K562 (cell line): ENCODE data around the gene GCNT1. TPM values are rescaled to one million over a fixed set of nuclear protein-coding genes. Genes with fewer than 3 reads are reported as not detected.

Experiments used
- ATAC-seq: fragments of 200-7000 bp; cut with Tn5 transposase; 3 replicates; pipeline ENCODE4 v1.9.1; 2020; ENCODE audit warnings: moderate library complexity
- BruUV-seq: library from RNA; stranded (reverse); fragments of 400-500 nt; replicated peaks from 2 replicates; lab custom pipeline; 2021; lab: Mats Ljungman, UMichigan
- CTCF ChIA-PET: fragments of 300-600 bp; formaldehyde crosslinking; extraction: SDS; loops from one replicate; lab custom pipeline; 2021; ENCODE audit warnings: low intra/inter-chr PET ratio; lab: Yijun Ruan, JAX
- POLR2A ChIA-PET: fragments of 300-600, 350-650 bp; sonication (Branson Sonifier 250); formaldehyde crosslinking; extraction: SDS; loops from one replicate; lab custom pipeline; 2021; ENCODE audit warnings: antibody characterized with exemption, inconsistent platforms; lab: Yijun Ruan, JAX
- DNase-seq, 4 experiments: peaks; one replicate each; pipeline versions ENCODE4 v3.0.0 to v3.0.0-alpha.2; 2011 to 2018; ENCODE audit warnings: low spot score in 3 of 4, mixed read lengths in 3 of 4; ENCODE audit errors: extremely low read depth in 1 of 4
- FAIRE-seq: peaks from 2 replicates; lab custom pipeline; 2011; peaks lifted over from hg19 to GRCh38; lab: Jason Lieb, UNC
- H2AFZ ChIP-seq: 2 replicates; pipeline ENCODE4 v1.6.0; 2011; ENCODE audit warnings: low read depth, low read length, control low read depth, inconsistent platforms
- H3K27ac ChIP-seq: fragments of 200-600 bp; 3 replicates; pipeline ENCODE4 v1.8.0; 2011; ENCODE audit warnings: low read depth, mild to moderate bottlenecking, control low read depth, inconsistent platforms, low read length, moderate library complexity, mixed read lengths; ENCODE audit errors: extremely low read depth
- H3K27me3 ChIP-seq, 2 experiments: fragments of 300-600 bp in 1 of 2; 2 replicates in 1 of 2; 3 replicates in 1 of 2; pipeline versions ENCODE4 v1.6.0 to v1.8.0; 2011; ENCODE audit warnings: inconsistent platforms in 2 of 2, low read length in 2 of 2, mild to moderate bottlenecking in 1 of 2, mixed read lengths in 1 of 2, moderate library complexity in 1 of 2; ENCODE audit not compliant: control insufficient read depth in 2 of 2, insufficient read depth in 2 of 2
- H3K36me3 ChIP-seq: fragments of 300-600 bp; 3 replicates; pipeline ENCODE4 v1.8.0; 2011; ENCODE audit warnings: mild to moderate bottlenecking, low read length, inconsistent platforms; ENCODE audit not compliant: control insufficient read depth, insufficient read depth
- H3K4me1 ChIP-seq, 2 experiments: fragments of 200-600 bp in 1 of 2; replicated peaks in 1 of 2; 2 replicates in 1 of 2; 3 replicates in 1 of 2; pipeline versions ENCODE4 v1.5.1 to v1.8.0; 2011; ENCODE audit warnings: inconsistent platforms in 2 of 2, low read length in 2 of 2, mild to moderate bottlenecking in 1 of 2, mixed read lengths in 1 of 2, moderate library complexity in 1 of 2; ENCODE audit not compliant: control insufficient read depth in 2 of 2, insufficient read depth in 2 of 2
- H3K4me2 ChIP-seq: 2 replicates; pipeline ENCODE4 v1.6.1; 2011; ENCODE audit warnings: low read length, control low read depth, inconsistent platforms, mixed read lengths; ENCODE audit not compliant: insufficient read depth
- H3K4me3 ChIP-seq: fragments of 200-600 bp; sonication (generic), shearing (Covaris generic); 2 replicates; pipeline ENCODE4 v1.5.1; 2016; ENCODE audit warnings: control low read depth, inconsistent platforms
- H3K79me2 ChIP-seq: fragments of 200-600 bp; 3 replicates; pipeline ENCODE4 v1.8.0; 2011; ENCODE audit warnings: low read length, inconsistent platforms; ENCODE audit not compliant: control insufficient read depth, insufficient read depth
- H3K9ac ChIP-seq, 2 experiments: 2 replicates each; pipeline versions ENCODE4 v1.6.0 to v1.6.1; 2011; ENCODE audit warnings: low read depth in 2 of 2, low read length in 2 of 2, control low read depth in 1 of 2, inconsistent platforms in 1 of 2, mild to moderate bottlenecking in 1 of 2, mixed read lengths in 1 of 2; ENCODE audit not compliant: insufficient read depth in 1 of 2
- H3K9me1 ChIP-seq: one replicate; pipeline ENCODE4 v1.6.0; 2011; ENCODE audit warnings: inconsistent platforms, mild to moderate bottlenecking, low read length, moderate library complexity; ENCODE audit not compliant: control insufficient read depth, insufficient read depth
- H3K9me3 ChIP-seq: replicated peaks from 2 replicates; pipeline ENCODE4 v1.5.1; 2011; ENCODE audit warnings: low read depth, low read length, inconsistent platforms; ENCODE audit not compliant: control insufficient read depth, insufficient read depth
- H4K20me1 ChIP-seq: replicated peaks from 2 replicates; pipeline ENCODE4 v1.6.1; 2011; ENCODE audit warnings: low read length, inconsistent platforms, mixed read lengths; ENCODE audit not compliant: control insufficient read depth, insufficient read depth
- BACH1 ChIP-seq: fragments of 200-800 bp; sonication (Bioruptor generic); IDR thresholded peaks from 2 replicates; pipeline ENCODE4 v1.6.1; 2016; ENCODE audit warnings: missing genetic modification characterization, missing compliant biosample characterization
- MGA ChIP-seq: fragments of 450-650 bp; IDR thresholded peaks from 2 replicates; pipeline ENCODE4 v1.6.1; 2016; ENCODE audit warnings: mild to moderate bottlenecking, moderate library complexity
- SMAD2 ChIP-seq: fragments of 150-350 bp; IDR thresholded peaks from 2 replicates; pipeline ENCODE4 v1.6.1; 2014; ENCODE audit warnings: low read depth, mild to moderate bottlenecking, low read length
- WGBS: fragments of 100-300 bp; shearing (Covaris generic); methylation state at CpG from one replicate; pipeline ENCODE4 v1.1.6; 2016; ENCODE audit warnings: low coverage, mixed read lengths; ENCODE audit not compliant: insufficient coverage; ENCODE audit errors: missing lambda C conversion rate; 5-methylcytosine and 5-hydroxymethylcytosine counted together
- in situ Hi-C: fragments of 300-500 bp; cut with MboI; formaldehyde crosslinking; loops from 4 replicates; pipeline ENCODE4 v1.15.0; 2018; ENCODE audit warnings: inconsistent platforms, mixed read lengths
- intact Hi-C: fragments of 100-400 bp; cut with micrococcal nuclease; formaldehyde crosslinking; loops from 2 replicates; pipeline ENCODE4 v1.14.2; 2022
- polyA plus RNA-seq, 8 experiments: library from polyadenylated mRNA; depleted of rRNA in 4 of 8; stranded (reverse) in 5 of 8; unstranded in 3 of 8; fragments of >200 nt; fragmentation: Nextera tagmentation in 2 of 8; fragmentation: Illumina TruSeq in 1 of 8; extraction: Ambion mirVana in 2 of 8; extraction: Trizol in 1 of 8; gene quantifications; 2 replicates each; pipeline versions ENCODE4 v1.2.1 to v1.2.3, GENCODE V29; 2011 to 2014; ENCODE audit warnings: inconsistent platforms in 1 of 8, missing spikeins in 1 of 8
- total RNA-seq, 7 experiments: library from RNA; depleted of rRNA in 6 of 7; stranded (reverse); fragments of >200 nt in 6 of 7; fragmentation: Illumina TruSeq in 2 of 7; extraction: Trizol in 2 of 7; gene quantifications; 2 replicates each; pipeline versions ENCODE4 v1.2.1 to v1.2.3, GENCODE V29; 2011 to 2021; ENCODE audit warnings: low replicate concordance in 1 of 7

Gene GCNT1
- total and polyA plus RNA-seq, 9 of the 15 experiments (the other 6 are each of a cell fraction or from before 2014, with no cell fraction given): 0.01 to 0.71 (median 0.10) TPM

GRCh38 chr9:76539180-76539579, 80.2 kb downstream of the GCNT1 start:
- ATAC-seq (no peak), FAIRE-seq (no peak), DNase-seq (no peak)
- no peak overlapping the region for H3K4me3 ChIP-seq
- no peaks in the 10 kb centered on the region for H3K9me3 ChIP-seq
- ChIA-PET CTCF (no interaction called here), POLR2A (no interaction called here)
- intact Hi-C loops: no loop called here
- no peaks in the 10 kb centered on the region for H3K9me1 ChIP-seq
- TF ChIP-seq SMAD2: no peak
- no peak overlapping the region for H3K4me2 ChIP-seq
- no peaks in the 10 kb centered on the region for H3K36me3 ChIP-seq
- in situ Hi-C loops: no loop called here
- H2AFZ ChIP-seq: no peak overlapping the region
- H3K79me2 ChIP-seq: no peaks in the 10 kb centered on the region
- H3K9ac ChIP-seq: no peak overlapping the region
- no peaks in the 10 kb centered on the region for H4K20me1 ChIP-seq
- 0% methylated on average over 1 of the region's 1 CpG for WGBS
- H3K4me1 ChIP-seq: no peaks in the 10 kb centered on the region; a peak in 1 of 5 replicates
- no peak overlapping the region for H3K27ac ChIP-seq
- H3K27me3 ChIP-seq: no peaks in the 10 kb centered on the region; a peak in 1 of 5 replicates
- BruUV-seq: no TSS peak

GRCh38 chr9:76542360-76542759, 83.4 kb downstream of the GCNT1 start:
- ChIA-PET CTCF (no interaction called here), POLR2A (interaction anchor here (0.5 to 1.0 kb wide), 3 partner anchors 8 to 13 kb away, joined by 3 read pairs; no protein-coding TSS in a partner anchor)
- Histone ChIP-seq H3K79me2 (no peaks in the 10 kb centered on the region), H3K36me3 (no peaks in the 10 kb centered on the region), H3K27me3 (no peaks in the 10 kb centered on the region; a peak in 1 of 5 replicates), H3K4me3 (no peak overlapping the region), H2AFZ (peak overlapping the region; percentile 70), H3K27ac (peak overlapping the region; percentile 38; the same call in 1 of the 3 replicates), H4K20me1 (no peaks in the 10 kb centered on the region), H3K4me2 (no peak overlapping the region), H3K4me1 (no peaks in the 10 kb centered on the region; a peak in 1 of 5 replicates), H3K9me1 (no peaks in the 10 kb centered on the region), H3K9me3 (no peaks in the 10 kb centered on the region), H3K9ac (no peak overlapping the region)
- no TSS peak for BruUV-seq
- 3% methylated on average over 3 of the region's 5 CpGs for WGBS
- intact Hi-C loops (loop anchor here (5.0 kb wide), 1 partner anchor 115 kb away; no protein-coding TSS in a partner anchor), in situ Hi-C loops (no loop called here)
- ATAC-seq (peak; percentile 97), FAIRE-seq (peak; percentile 26), DNase-seq (peak in 2 of 4 experiments; percentile 38 to 62)
- no peak for TF ChIP-seq BACH1 (tag)
- TF ChIP-seq MGA: 0 out of 2 replicates have a peak, but pooled peaks have one; percentile 13
